Hepatocyte (in vitro differentiated cells): ENCODE data around the gene GPD2. TPM values are rescaled to one million over a fixed set of nuclear protein-coding genes. Genes with fewer than 3 reads are reported as not detected.

Experiments used
- DNase-seq: peaks from one replicate; pipeline ENCODE4 v3.0.0-alpha.2; 2016; ENCODE audit warnings: low spot score
- H2AFZ ChIP-seq: fragments of 200-600 bp; sonication (generic); 2 replicates; pipeline ENCODE4 v1.6.0; 2016; ENCODE audit warnings: antibody characterized with exemption, mild to moderate bottlenecking
- H3K27ac ChIP-seq: fragments of 200-600 bp; sonication (generic); 2 replicates; pipeline ENCODE4 v1.5.1; 2016; ENCODE audit warnings: mild to moderate bottlenecking
- H3K27me3 ChIP-seq: fragments of 200-600 bp; sonication (generic); 2 replicates; pipeline ENCODE4 v1.6.1; 2016
- H3K36me3 ChIP-seq: fragments of 200-600 bp; sonication (generic); replicated peaks from 2 replicates; pipeline ENCODE4 v1.5.1; 2016; ENCODE audit warnings: low read depth; ENCODE audit not compliant: insufficient read depth
- H3K4me1 ChIP-seq: fragments of 200-600 bp; sonication (generic); 2 replicates; pipeline ENCODE4 v1.5.1; 2016; ENCODE audit warnings: mild to moderate bottlenecking, moderate library complexity; ENCODE audit not compliant: insufficient read depth
- H3K4me2 ChIP-seq: fragments of 200-600 bp; sonication (generic); 2 replicates; pipeline ENCODE4 v1.6.0; 2016
- H3K4me3 ChIP-seq: fragments of 200-600 bp; sonication (generic); 2 replicates; pipeline ENCODE4 v1.5.1; 2016; ENCODE audit warnings: mild to moderate bottlenecking
- H3K79me2 ChIP-seq: fragments of 200-600 bp; sonication (generic); 2 replicates; pipeline ENCODE4 v1.6.0; 2017; ENCODE audit warnings: mild to moderate bottlenecking
- H3K9me2 ChIP-seq: fragments of 200-600 bp; sonication (generic); replicated peaks from 2 replicates; pipeline ENCODE4 v1.6.0; 2017; ENCODE audit warnings: mild to moderate bottlenecking; ENCODE audit not compliant: insufficient read depth
- H3K9me3 ChIP-seq: fragments of 200-600 bp; sonication (generic); 2 replicates; pipeline ENCODE4 v1.5.1; 2016; ENCODE audit warnings: low read depth, mild to moderate bottlenecking
- H4K20me1 ChIP-seq: fragments of 200-600 bp; sonication (generic); 2 replicates; pipeline ENCODE4 v1.6.0; 2016; ENCODE audit warnings: mild to moderate bottlenecking; ENCODE audit not compliant: insufficient read depth, poor library complexity, severe bottlenecking
- EZH2 ChIP-seq: fragments of 200-600 bp; sonication (generic); IDR thresholded peaks from 2 replicates; pipeline ENCODE4 v1.6.1; 2016; ENCODE audit warnings: antibody characterized with exemption, mild to moderate bottlenecking, borderline replicate concordance
- EZH2phosphoT487 ChIP-seq: fragments of 200-600 bp; sonication (generic); IDR thresholded peaks from one replicate; pipeline ENCODE4 v1.6.1; 2018; ENCODE audit warnings: antibody characterized with exemption, mild to moderate bottlenecking, low read depth, moderate library complexity; ENCODE audit not compliant: unreplicated experiment, severe bottlenecking
- WGBS: methylation state at CpG from one replicate; pipeline ENCODE4 v1.1.6; 2016; ENCODE audit warnings: low lambda C conversion rate; ENCODE audit errors: missing lambda C conversion rate; 5-methylcytosine and 5-hydroxymethylcytosine counted together
- polyA plus RNA-seq: library from polyadenylated mRNA; unstranded; fragments of >200 nt; fragmentation: Nextera tagmentation; extraction: Ambion mirVana; gene quantifications from 2 replicates; pipeline ENCODE4 v1.2.1, GENCODE V29; 2016
- total RNA-seq: library from RNA; depleted of rRNA; stranded (reverse); fragments of >200 nt; gene quantifications from 2 replicates; pipeline ENCODE4 v1.2.3, GENCODE V29; 2014
- TF ChIP-seq, protein P1 (sequence below): fragments of 200-600 bp; sonication (generic); IDR thresholded peaks from 2 replicates; pipeline ENCODE4 v1.5.1; 2016; ENCODE audit warnings: antibody characterized with exemption, mild to moderate bottlenecking; ENCODE audit not compliant: poor library complexity

GPD2 gene
- total and polyA plus RNA-seq, 2 experiments from 2014 or later = 10.8 to 71.7 TPM

GRCh38 chr2:156505696-156506095 is 69.5 kb downstream of the GPD2 start:
- H4K20me1 ChIP-seq = no peaks in the 10 kb centered on the region
- no peaks in the 10 kb centered on the region for H3K79me2 ChIP-seq
- no peaks in the 10 kb centered on the region for H3K36me3 ChIP-seq
- H3K9me3 ChIP-seq = no peaks in the 10 kb centered on the region
- no peak overlapping the region for H3K4me3 ChIP-seq
- H3K27me3 ChIP-seq = no peaks in the 10 kb centered on the region
- TF ChIP-seq, protein P1, sequence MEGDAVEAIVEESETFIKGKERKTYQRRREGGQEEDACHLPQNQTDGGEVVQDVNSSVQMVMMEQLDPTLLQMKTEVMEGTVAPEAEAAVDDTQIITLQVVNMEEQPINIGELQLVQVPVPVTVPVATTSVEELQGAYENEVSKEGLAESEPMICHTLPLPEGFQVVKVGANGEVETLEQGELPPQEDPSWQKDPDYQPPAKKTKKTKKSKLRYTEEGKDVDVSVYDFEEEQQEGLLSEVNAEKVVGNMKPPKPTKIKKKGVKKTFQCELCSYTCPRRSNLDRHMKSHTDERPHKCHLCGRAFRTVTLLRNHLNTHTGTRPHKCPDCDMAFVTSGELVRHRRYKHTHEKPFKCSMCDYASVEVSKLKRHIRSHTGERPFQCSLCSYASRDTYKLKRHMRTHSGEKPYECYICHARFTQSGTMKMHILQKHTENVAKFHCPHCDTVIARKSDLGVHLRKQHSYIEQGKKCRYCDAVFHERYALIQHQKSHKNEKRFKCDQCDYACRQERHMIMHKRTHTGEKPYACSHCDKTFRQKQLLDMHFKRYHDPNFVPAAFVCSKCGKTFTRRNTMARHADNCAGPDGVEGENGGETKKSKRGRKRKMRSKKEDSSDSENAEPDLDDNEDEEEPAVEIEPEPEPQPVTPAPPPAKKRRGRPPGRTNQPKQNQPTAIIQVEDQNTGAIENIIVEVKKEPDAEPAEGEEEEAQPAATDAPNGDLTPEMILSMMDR = no peak
- TF ChIP-seq EZH2phosphoT487 (no peak), EZH2 (no peak)
- no peak overlapping the region for H3K27ac ChIP-seq
- H3K4me1 ChIP-seq = no peaks in the 10 kb centered on the region
- H3K4me2 ChIP-seq = no peak overlapping the region
- H3K9me2 ChIP-seq = no peaks in the 10 kb centered on the region
- DNase-seq = no peak
- no peak overlapping the region for H2AFZ ChIP-seq

GRCh38 chr2:156511122-156511521 is 74.9 kb downstream of the GPD2 start:
- H3K79me2 ChIP-seq = no peaks in the 10 kb centered on the region
- no peak for TF ChIP-seq EZH2phosphoT487
- H2AFZ ChIP-seq = no peak overlapping the region
- no peaks in the 10 kb centered on the region for H4K20me1 ChIP-seq
- no peaks in the 10 kb centered on the region for H3K9me3 ChIP-seq
- H3K4me1 ChIP-seq = no peaks in the 10 kb centered on the region
- H3K4me2 ChIP-seq = no peak overlapping the region
- DNase-seq = no peak
- H3K4me3 ChIP-seq = no peak overlapping the region
- H3K9me2 ChIP-seq = no peaks in the 10 kb centered on the region
- H3K27ac ChIP-seq = no peak overlapping the region
- H3K36me3 ChIP-seq = no peaks in the 10 kb centered on the region
- H3K27me3 ChIP-seq = no peaks in the 10 kb centered on the region
- WGBS = 92% methylated on average over 1 of the region's 1 CpG

DNA sequence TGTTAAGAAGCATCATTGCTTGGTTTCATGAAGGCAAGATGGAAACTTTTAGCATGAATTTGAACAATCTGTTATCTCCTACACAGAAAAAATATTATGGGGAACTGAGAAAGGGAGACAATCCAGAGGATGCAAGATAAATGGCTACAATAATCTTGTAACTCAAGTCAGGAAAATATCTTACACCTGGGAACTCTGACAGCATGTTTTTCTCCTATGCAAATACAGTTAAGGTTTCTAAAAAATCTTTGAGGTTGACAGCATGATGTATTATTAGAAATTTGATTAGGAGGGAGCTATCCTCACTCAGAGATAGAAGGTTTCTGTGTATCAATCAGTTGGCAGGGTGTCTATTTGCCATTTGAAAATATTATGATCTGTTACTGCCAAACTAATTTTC is 75.6 kb downstream of the GPD2 start:
- Histone ChIP-seq H3K9me2 (no peaks in the 10 kb centered on the region), H3K4me3 (no peak overlapping the region), H4K20me1 (no peaks in the 10 kb centered on the region), H2AFZ (no peak overlapping the region), H3K27me3 (no peaks in the 10 kb centered on the region), H3K4me1 (no peaks in the 10 kb centered on the region), H3K4me2 (no peak overlapping the region), H3K79me2 (no peaks in the 10 kb centered on the region), H3K27ac (no peak overlapping the region), H3K36me3 (no peaks in the 10 kb centered on the region), H3K9me3 (no peaks in the 10 kb centered on the region)
- TF ChIP-seq EZH2phosphoT487 (no peak), EZH2 (no peak)
- TF ChIP-seq, protein P1 = no peak
- no peak for DNase-seq

- TF ChIP-seq EZH2phosphoT487 (no peak), EZH2 (no peak)
- TF ChIP-seq, protein P1 = no peak
- no peak for DNase-seq
- H3K27me3 ChIP-seq = no peaks in the 10 kb centered on the region
- no peaks in the 10 kb centered on the region for H3K4me1 ChIP-seq
- no peak overlapping the region for H3K4me3 ChIP-seq
- H3K27ac ChIP-seq = no peak overlapping the region
- H3K79me2 ChIP-seq = no peaks in the 10 kb centered on the region
- WGBS = 70% methylated on average over 2 of the region's 2 CpGs
- H3K9me3 ChIP-seq = no peaks in the 10 kb centered on the region
- H3K4me2 ChIP-seq = no peak overlapping the region
- H2AFZ ChIP-seq = no peak overlapping the region
- H3K9me2 ChIP-seq = no peaks in the 10 kb centered on the region
- H3K36me3 ChIP-seq = no peaks in the 10 kb centered on the region
- no peaks in the 10 kb centered on the region for H4K20me1 ChIP-seq
Measured at GRCh38 chr2:156512451-156512850, 76.3 kb downstream of the GPD2 start.
